AG04450 (cell line): ENCODE results near the gene GPR183. TPM values are rescaled to one million over a fixed set of nuclear protein-coding genes. Genes with fewer than 3 reads are reported as not detected.

Source experiments
- CTCF ChIA-PET: fragments of 300-600, 350-600 bp; formaldehyde crosslinking; extraction: SDS; loops from one replicate; lab custom pipeline; 2022; ENCODE audit warnings: antibody characterized with exemption, inconsistent platforms; lab: Charles Lee
- POLR2A ChIA-PET: fragments of 350-600 bp; formaldehyde crosslinking; extraction: SDS; loops from one replicate; lab custom pipeline; 2021; ENCODE audit warnings: antibody characterized with exemption, inconsistent platforms; lab: Yijun Ruan, JAX
- DNase-seq: peaks from one replicate; pipeline ENCODE4 v3.0.0-alpha.2; 2011; ENCODE audit warnings: low read depth, low spot score
- H3K27ac ChIP-seq: one replicate; pipeline ENCODE4 v1.5.1; 2012; ENCODE audit warnings: low read depth, low read length, control low read depth
- H3K27me3 ChIP-seq: one replicate; pipeline ENCODE4 v1.6.0; 2012; ENCODE audit warnings: low read length; ENCODE audit not compliant: control insufficient read depth, insufficient read depth
- H3K4me3 ChIP-seq: 2 replicates; pipeline ENCODE4 v1.5.1; 2011; ENCODE audit warnings: mild to moderate bottlenecking, low read depth, low read length, control low read depth
- H3K9me3 ChIP-seq: 2 replicates; pipeline ENCODE4 v1.5.1; 2012; ENCODE audit warnings: low read length; ENCODE audit not compliant: control insufficient read depth, insufficient read depth
- polyA plus RNA-seq: library from polyadenylated mRNA; depleted of rRNA; stranded (reverse); fragments of >200 nt; gene quantifications from 2 replicates; pipeline ENCODE4 v1.2.3, GENCODE V29; 2011
- TF ChIP-seq, protein P1 (sequence below): IDR thresholded peaks from 2 replicates; pipeline ENCODE4 v1.5.1; 2011; ENCODE audit warnings: low read depth, low read length, control low read depth, inconsistent platforms

Gene GPR183
- polyA plus RNA-seq, 1 experiment, result 0.06 TPM

DNA sequence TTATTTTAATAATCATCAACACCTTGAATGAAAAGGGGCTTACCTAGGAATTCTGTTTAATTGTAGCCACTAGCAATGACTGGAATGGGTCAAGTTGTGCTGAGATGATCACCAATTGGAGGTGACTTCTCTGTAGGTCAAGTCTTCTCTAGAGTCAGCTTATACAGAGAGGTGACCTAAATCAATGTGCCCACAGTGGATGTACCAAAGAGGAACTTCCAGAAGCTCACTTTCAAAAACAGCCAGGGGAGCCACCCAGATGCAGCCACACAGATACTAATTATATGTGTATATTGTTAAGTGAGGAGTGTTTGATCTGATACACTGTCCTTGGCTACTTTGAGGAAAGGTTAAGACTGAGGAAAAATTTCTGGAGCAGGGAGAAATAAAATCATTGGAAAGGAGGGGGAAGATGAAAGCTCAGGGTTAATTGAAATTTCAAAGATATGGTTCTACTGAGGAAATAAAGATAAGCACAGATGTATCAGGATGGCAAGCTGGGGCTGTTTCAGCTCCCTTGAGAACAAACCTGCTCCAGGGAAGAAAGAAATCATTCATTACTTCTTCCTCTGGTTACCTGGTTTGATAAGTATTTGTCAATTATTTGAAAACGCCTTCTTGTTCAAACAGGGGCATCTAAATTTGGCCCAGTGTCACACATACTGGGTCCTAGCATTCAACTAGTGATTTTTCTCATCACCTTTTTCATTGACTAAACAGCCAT, 5.1 kb downstream of the GPR183 start:
- no peak overlapping the region for H3K4me3 ChIP-seq
- H3K27ac ChIP-seq, result no peak overlapping the region
- no peaks in the 10 kb centered on the region for H3K9me3 ChIP-seq
- ChIA-PET CTCF (interaction anchor here (1.3 to 3.2 kb wide), 2 partner anchors 32 to 135 kb away, joined by 7 to 12 read pairs; no protein-coding TSS in a partner anchor), POLR2A (no interaction called here)
- no peak for DNase-seq
- H3K27me3 ChIP-seq, result no peaks in the 10 kb centered on the region
- TF ChIP-seq, protein P1, sequence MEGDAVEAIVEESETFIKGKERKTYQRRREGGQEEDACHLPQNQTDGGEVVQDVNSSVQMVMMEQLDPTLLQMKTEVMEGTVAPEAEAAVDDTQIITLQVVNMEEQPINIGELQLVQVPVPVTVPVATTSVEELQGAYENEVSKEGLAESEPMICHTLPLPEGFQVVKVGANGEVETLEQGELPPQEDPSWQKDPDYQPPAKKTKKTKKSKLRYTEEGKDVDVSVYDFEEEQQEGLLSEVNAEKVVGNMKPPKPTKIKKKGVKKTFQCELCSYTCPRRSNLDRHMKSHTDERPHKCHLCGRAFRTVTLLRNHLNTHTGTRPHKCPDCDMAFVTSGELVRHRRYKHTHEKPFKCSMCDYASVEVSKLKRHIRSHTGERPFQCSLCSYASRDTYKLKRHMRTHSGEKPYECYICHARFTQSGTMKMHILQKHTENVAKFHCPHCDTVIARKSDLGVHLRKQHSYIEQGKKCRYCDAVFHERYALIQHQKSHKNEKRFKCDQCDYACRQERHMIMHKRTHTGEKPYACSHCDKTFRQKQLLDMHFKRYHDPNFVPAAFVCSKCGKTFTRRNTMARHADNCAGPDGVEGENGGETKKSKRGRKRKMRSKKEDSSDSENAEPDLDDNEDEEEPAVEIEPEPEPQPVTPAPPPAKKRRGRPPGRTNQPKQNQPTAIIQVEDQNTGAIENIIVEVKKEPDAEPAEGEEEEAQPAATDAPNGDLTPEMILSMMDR, result no peak

GRCh38 chr13:99301056-99301838, 6.0 kb downstream of the GPR183 start:
- CTCF ChIA-PET, result interaction anchor here (1.0 to 3.2 kb wide), 3 partner anchors 31 to 136 kb away, joined by 3 to 12 read pairs (median 7); no protein-coding TSS in a partner anchor
- POLR2A ChIA-PET, result no interaction called here
- TF ChIP-seq, protein P1, result no peak

DNA sequence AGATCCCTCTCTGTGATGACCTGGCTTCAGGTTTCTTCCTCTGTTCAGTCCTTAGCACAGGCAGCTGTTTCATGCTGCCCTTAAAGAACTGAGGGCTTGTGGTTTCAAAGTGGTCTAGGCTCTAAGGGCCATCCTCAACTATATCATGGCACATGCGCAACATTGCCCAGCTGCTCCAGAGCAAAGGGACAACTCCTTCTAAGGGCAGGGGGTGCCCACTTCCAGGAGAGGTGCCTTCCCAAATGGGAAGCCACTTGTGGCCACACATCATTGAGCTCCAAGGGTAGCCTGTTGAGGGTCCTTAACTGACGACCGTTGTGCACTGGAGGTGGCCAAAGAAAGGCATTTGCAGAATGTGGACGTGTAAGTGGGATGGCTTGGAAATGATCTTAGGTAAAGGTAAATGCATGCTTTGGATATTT, 7.3 kb downstream of the GPR183 start:
- no peak for DNase-seq
- CTCF ChIA-PET, result no interaction called here
- H3K27ac ChIP-seq, result no peak overlapping the region
- POLR2A ChIA-PET, result interaction anchor here (0.6 kb wide), 1 partner anchor 21 kb away, joined by 6 read pairs; no protein-coding TSS in a partner anchor
- TF ChIP-seq, protein P1, result no peak
- H3K27me3 ChIP-seq, result no peaks in the 10 kb centered on the region
- no peak overlapping the region for H3K4me3 ChIP-seq
- no peaks in the 10 kb centered on the region for H3K9me3 ChIP-seq

More at GRCh38 chr13:99301056-99301838, 6.0 kb downstream of the GPR183 start:
- no peaks in the 10 kb centered on the region for H3K27me3 ChIP-seq
- H3K27ac ChIP-seq, result no peak overlapping the region
- no peaks in the 10 kb centered on the region for H3K9me3 ChIP-seq
- no peak for DNase-seq
- H3K4me3 ChIP-seq, result no peak overlapping the region

DNA sequence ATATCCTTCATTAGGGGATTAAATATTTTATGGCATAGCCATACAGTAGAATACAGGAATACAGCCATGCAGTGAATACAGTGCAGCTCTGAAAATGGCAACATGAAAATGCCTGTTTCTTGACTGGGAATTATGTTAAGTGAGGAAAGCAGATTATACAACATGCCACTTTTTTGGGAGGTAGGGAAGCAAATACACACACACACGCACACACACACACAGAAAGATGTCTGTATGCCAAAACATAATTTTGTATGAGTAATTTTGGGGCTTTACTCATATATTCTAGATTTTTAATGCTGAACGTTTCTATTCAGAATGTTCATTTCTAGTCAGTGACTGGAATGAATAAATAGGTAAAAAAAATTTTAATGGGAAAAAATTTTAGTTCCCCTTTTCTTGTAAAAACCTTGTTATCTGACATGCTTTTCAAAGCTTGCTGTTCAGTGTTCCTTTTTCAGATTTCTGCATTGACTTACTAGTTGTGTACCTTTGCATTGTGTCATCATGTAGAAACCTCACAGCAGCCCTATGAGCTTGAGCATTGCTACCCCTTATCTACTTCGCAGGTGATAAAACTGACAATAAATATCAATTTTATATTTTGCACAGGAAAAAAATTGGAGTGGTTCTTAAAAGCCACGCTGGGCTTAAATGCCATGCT, 7.8 kb downstream of the GPR183 start:
- Histone ChIP-seq H3K9me3 (no peaks in the 10 kb centered on the region), H3K27me3 (no peaks in the 10 kb centered on the region), H3K4me3 (no peak overlapping the region), H3K27ac (no peak overlapping the region)
- ChIA-PET CTCF (interaction anchor here (1.5 kb wide), 1 partner anchor 33 kb away, joined by 4 read pairs; no protein-coding TSS in a partner anchor), POLR2A (interaction anchor here (0.6 kb wide), 1 partner anchor 22 kb away, joined by 6 read pairs; no protein-coding TSS in a partner anchor)
- TF ChIP-seq, protein P1, result no peak
- DNase-seq, result no peak
